Large intestine (tissue), 3 donors: ENCODE results near the gene CLSTN2. TPM values are rescaled to one million over a fixed set of nuclear protein-coding genes. Genes with fewer than 3 reads are reported as not detected.

Experiments
- DNase-seq, 2 donors: peaks; one replicate each; pipeline versions ENCODE4 v3.0.0 to v3.0.0-alpha.2; 2013
- H3K27ac ChIP-seq: one replicate; pipeline ENCODE4 v1.5.1; 2013; ENCODE audit warnings: low read length
- H3K27me3 ChIP-seq: 2 replicates; pipeline ENCODE4 v1.6.1; 2013; ENCODE audit warnings: low read length; ENCODE audit not compliant: control insufficient read depth, insufficient read depth
- H3K36me3 ChIP-seq: 2 replicates; pipeline ENCODE4 v1.6.1; 2013; ENCODE audit warnings: low read length; ENCODE audit not compliant: control insufficient read depth, insufficient read depth
- H3K4me1 ChIP-seq: one replicate; pipeline ENCODE4 v1.6.1; 2013; ENCODE audit warnings: low read length; ENCODE audit not compliant: control insufficient read depth, insufficient read depth
- H3K4me3 ChIP-seq: one replicate; pipeline ENCODE4 v1.5.1; 2013; ENCODE audit warnings: low read length
- H3K9me3 ChIP-seq: one replicate; pipeline ENCODE4 v1.6.1; 2013; ENCODE audit warnings: mild to moderate bottlenecking, low read depth, low read length, moderate library complexity; ENCODE audit not compliant: control insufficient read depth
- WGBS: methylation state at CpG from one replicate; pipeline ENCODE4 v1.1.5; 2013; ENCODE audit warnings: low lambda C conversion rate; ENCODE audit not compliant: insufficient coverage; 5-methylcytosine and 5-hydroxymethylcytosine counted together
- polyA plus RNA-seq: library from polyadenylated mRNA; unstranded; fragments of 120-200 nt; gene quantifications from one replicate; pipeline ENCODE4 v1.2.1, GENCODE V29; 2013

The CLSTN2 gene
- polyA plus RNA-seq, 1 donor = 1.8 TPM

DNA sequence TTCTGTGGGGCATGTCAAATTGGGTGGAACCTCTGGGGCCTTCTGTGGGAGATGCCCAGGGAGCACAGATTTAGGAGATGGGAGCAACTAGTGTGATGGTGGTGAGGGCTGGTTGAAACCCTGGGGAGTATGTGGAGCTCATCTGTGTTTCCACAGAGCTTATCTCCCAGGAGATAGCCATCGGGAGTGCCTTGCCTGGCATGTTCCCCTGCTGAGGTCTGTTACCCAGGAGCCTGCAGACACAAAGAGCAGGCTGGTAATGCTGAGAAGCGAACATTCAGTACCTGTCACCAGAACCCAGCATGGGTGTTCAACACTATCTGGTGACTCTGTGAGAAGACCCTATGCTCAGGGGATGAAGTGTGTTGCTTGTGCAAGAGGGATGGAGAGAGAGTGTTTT, 85.0 kb downstream of the CLSTN2 start:
- no peak overlapping the region for H3K4me3 ChIP-seq
- H3K27me3 ChIP-seq = no peaks in the 10 kb centered on the region
- H3K27ac ChIP-seq = no peak overlapping the region
- no CpG with 5 or more reads among the region's 2 CpGs for WGBS
- no peak for DNase-seq
- no peaks in the 10 kb centered on the region for H3K9me3 ChIP-seq
- no peaks in the 10 kb centered on the region for H3K36me3 ChIP-seq
- H3K4me1 ChIP-seq = no peaks in the 10 kb centered on the region

DNA sequence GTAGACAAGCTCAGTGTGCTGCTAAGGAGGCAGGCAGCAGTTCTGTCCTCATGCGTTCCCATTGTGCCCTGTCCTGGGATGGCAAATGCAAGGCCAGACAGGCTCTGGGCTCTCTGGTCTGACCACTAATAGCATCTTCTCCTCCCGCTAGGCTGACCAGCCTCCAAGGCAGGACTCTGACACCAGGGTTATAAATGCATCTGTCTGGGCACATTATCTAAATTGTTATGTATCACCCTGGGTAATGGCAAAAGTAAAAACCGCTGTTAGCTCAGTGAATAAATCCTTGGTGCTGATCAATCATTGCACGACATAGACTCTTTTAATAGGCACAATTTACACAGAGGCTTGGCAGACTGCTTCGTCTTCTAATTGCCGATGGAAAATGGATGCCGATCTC, 85.6 kb downstream of the CLSTN2 start:
- no peaks in the 10 kb centered on the region for H3K27me3 ChIP-seq
- H3K4me3 ChIP-seq = no peak overlapping the region
- no peak for DNase-seq
- H3K9me3 ChIP-seq = no peaks in the 10 kb centered on the region
- H3K4me1 ChIP-seq = no peaks in the 10 kb centered on the region
- H3K27ac ChIP-seq = no peak overlapping the region
- no peaks in the 10 kb centered on the region for H3K36me3 ChIP-seq
- WGBS = 56% methylated on average over 2 of the region's 7 CpGs

DNA sequence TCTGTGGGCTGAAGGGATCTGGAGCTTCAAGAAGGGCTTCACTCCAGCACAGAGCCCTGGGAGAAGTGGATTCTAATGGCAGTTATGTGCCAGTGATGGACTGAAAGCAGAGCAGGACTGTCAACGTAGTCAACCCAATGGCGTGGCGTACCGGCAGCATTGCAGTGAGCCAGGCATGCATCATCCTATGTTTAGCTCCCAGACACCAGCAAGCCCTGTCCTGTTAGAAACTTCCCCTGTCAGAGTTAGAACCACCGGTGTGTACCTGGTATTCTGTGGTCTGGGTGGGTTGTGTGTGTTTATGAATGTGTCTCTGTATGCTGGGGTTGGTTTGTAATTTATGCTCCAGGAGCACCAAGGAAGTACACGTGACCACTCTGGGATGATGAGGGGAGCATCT, 86.3 kb downstream of the CLSTN2 start:
- H3K27me3 ChIP-seq = no peaks in the 10 kb centered on the region

DNA sequence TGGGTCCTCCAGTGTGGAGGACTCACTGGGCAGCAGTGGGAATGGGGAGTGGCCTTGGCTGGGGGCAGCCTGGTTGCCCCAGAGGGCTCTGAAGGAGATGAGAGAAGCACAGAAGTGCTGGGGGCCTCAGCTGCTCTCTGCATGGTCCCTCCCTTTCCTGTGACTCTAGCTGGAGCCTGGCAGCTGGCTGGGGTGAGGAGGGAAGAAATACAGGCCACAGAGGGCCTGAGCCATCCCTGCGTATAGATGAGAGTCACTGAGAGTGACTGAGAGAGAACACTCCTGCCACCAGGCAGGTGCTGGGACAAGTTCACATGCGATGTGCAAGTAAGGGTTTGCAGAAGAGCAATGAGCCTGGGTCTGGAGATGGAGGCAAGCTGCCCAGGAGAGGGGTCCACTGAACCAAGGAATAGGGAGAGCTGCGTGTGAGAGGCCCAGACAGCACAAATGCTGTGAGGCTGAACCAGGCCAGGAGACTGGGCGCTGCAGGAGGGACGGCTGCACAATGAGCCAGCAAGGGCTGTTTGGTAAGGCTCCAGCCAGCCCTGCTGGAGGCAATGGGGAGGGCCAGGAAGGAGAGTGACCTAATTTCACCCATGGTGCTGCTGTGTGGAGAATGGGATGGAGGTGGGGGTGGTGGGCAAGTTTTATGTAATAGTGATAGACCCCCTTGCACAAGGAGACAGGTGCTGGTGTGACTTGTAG, 87.2 kb downstream of the CLSTN2 start:
- no peaks in the 10 kb centered on the region for H3K36me3 ChIP-seq
- no peak for DNase-seq
- H3K4me1 ChIP-seq = no peaks in the 10 kb centered on the region
- no peaks in the 10 kb centered on the region for H3K27me3 ChIP-seq
- H3K4me3 ChIP-seq = no peak overlapping the region
- no peaks in the 10 kb centered on the region for H3K9me3 ChIP-seq
- WGBS = no CpG with 5 or more reads among the region's 5 CpGs
- H3K27ac ChIP-seq = no peak overlapping the region

More for the DNA sequence above, 86.3 kb downstream of the CLSTN2 start:
- WGBS = no CpG with 5 or more reads among the region's 6 CpGs
- H3K36me3 ChIP-seq = no peaks in the 10 kb centered on the region
- H3K27ac ChIP-seq = no peak overlapping the region
- no peaks in the 10 kb centered on the region for H3K9me3 ChIP-seq
- no peak for DNase-seq
- no peaks in the 10 kb centered on the region for H3K4me1 ChIP-seq
- H3K4me3 ChIP-seq = no peak overlapping the region

DNA sequence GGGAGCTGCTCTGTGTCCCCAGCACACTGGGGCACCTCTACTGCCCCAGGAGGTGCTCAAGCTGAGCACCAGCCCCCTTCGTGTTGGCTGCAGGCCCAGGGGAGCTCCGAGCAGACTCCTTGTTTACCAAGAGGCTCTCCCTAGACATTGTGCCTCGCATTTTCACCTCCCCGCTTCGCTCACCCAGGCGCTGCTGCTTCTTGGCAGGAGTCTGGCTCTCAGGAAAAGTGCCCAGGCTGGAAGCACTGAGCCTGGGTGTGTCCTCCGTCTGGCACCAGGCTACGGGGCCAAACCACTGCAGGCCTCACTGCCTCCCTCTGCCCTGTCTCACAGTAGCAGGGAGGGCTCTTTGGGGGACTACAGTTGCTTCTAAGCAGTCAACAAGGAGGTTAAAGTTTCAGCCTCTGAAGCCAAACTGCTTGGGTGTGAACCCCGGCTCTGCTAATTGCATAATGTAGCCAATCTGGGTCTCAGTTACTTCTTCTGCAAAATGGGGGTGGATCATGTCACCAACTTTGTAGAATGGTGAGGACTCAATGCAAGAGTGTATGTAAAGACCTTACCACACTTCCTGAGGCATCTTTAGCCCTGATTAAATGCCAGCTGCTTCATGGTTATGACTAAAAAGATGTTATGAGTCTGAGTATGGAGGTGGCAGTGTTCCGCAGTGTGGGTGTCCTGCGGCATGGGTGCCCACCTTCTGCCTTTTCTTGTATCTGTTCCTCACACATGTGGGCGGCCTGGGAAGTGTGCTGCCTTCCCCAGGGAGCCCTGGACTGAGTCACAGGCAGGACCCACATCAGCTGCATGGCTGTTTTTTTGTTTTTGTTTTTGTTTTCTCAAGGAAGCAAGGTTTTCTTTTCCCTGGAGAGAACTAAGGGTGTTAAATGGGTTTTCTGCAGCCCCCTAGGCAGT, 88.9 kb downstream of the CLSTN2 start:
- DNase-seq = peak in 1 of 2 donors; percentile 2
- no peak overlapping the region for H3K27ac ChIP-seq

DNA sequence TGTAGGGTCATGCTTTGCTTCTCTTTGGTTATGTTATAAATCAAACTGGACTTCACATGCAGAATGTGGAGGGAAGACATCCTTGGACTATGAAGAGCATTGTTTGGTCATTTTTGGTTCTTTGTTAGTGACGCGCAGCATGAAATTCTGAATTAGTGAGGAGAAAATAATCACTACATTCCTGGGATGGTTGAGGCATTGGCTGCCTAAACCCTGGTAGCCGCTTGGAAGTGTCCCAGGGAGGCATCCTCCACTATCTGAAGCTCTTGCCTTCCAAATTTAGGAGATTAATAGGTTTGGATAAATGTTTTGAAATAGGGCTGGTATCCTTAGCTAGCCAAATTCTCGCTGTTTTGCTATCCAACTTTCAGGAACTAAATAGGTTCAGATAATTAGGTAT, 96.2 kb downstream of the CLSTN2 start:
- Histone ChIP-seq H3K4me3 (no peak overlapping the region), H3K4me1 (no peaks in the 10 kb centered on the region), H3K36me3 (no peaks in the 10 kb centered on the region), H3K9me3 (no peaks in the 10 kb centered on the region), H3K27me3 (peaks cover 3% of the 10 kb centered on the region), H3K27ac (no peak overlapping the region)
- no peak for DNase-seq
- no CpG with 5 or more reads among the region's 4 CpGs for WGBS

More for the DNA sequence above, 88.9 kb downstream of the CLSTN2 start:
- no peaks in the 10 kb centered on the region for H3K36me3 ChIP-seq
- no peaks in the 10 kb centered on the region for H3K4me1 ChIP-seq
- H3K9me3 ChIP-seq = no peaks in the 10 kb centered on the region
- H3K27me3 ChIP-seq = no peaks in the 10 kb centered on the region
- no peak overlapping the region for H3K4me3 ChIP-seq
- no CpG with 5 or more reads among the region's 12 CpGs for WGBS

DNA sequence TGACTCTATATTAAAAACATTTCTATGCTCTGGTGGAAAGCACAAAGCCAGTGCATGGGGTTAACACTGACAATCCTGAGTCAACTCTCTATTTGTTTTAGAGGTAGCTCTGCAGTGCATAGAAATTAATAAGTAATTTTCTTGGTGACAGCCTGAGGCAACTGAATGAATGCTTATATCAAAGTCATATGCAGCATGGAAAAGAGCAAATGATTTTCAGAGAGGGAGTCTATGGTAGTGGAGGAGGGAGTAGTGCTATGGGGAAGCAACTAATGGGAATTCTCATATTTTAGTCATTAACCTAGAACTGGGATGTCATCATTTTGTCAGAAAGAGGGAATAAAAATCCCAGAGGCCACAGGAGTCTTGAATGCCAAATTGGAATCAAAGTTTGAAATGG, 99.1 kb downstream of the CLSTN2 start:
- no peak for DNase-seq
- Histone ChIP-seq H3K36me3 (no peaks in the 10 kb centered on the region), H3K4me1 (no peaks in the 10 kb centered on the region), H3K4me3 (no peak overlapping the region), H3K9me3 (no peaks in the 10 kb centered on the region), H3K27ac (no peak overlapping the region), H3K27me3 (peaks cover 3% of the 10 kb centered on the region)

DNA sequence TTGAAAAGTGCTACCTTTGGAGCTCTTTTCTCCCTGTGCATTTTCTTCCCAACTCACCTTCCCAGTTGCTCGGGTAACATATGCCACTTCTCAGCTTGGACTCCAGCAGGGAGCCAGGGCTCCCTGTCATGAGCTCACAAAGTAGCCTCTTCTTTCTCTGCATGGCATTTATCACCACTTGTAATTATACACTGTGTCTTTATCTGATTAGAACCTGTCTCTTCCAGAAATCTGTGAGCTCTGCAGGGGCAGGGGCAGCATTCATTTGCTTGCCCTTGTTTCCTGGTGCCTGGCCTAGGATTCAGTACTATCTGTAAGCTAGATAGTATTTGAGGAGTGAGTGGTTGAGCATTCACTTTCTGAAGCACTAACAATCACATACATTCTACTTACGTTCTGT, 100.9 kb downstream of the CLSTN2 start:
- no peak overlapping the region for H3K27ac ChIP-seq
- WGBS = 43% methylated on average over 1 of the region's 2 CpGs
- H3K9me3 ChIP-seq = no peaks in the 10 kb centered on the region
- no peak overlapping the region for H3K4me3 ChIP-seq
- no peaks in the 10 kb centered on the region for H3K4me1 ChIP-seq
- H3K36me3 ChIP-seq = no peaks in the 10 kb centered on the region
- peaks cover 3% of the 10 kb centered on the region for H3K27me3 ChIP-seq
- no peak for DNase-seq

DNA sequence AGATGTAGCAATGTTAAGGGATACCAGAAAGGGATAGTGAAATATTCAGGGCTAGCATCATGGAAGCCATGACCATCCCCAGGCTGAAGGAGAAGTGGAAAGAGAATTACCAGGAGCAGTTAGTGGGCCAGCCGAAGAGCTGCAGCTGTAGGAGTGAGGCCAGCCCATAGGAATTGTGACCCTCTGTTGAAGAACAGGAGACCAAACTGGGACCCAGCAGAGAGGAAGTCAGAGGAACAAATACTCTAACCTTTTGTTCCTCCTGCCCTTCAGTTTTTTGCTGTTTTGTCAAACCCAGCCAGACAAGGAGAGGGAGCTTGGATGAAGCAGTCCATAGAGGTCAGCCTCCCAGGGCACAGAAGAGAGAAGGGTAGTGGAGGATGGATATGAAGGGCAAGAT, 115.4 kb downstream of the CLSTN2 start:
- no CpG with 5 or more reads among the region's 1 CpG for WGBS
- Histone ChIP-seq H3K9me3 (no peaks in the 10 kb centered on the region), H3K4me1 (no peaks in the 10 kb centered on the region), H3K27me3 (no peaks in the 10 kb centered on the region), H3K27ac (no peak overlapping the region), H3K4me3 (no peak overlapping the region), H3K36me3 (no peaks in the 10 kb centered on the region)
- DNase-seq = no peak

DNA sequence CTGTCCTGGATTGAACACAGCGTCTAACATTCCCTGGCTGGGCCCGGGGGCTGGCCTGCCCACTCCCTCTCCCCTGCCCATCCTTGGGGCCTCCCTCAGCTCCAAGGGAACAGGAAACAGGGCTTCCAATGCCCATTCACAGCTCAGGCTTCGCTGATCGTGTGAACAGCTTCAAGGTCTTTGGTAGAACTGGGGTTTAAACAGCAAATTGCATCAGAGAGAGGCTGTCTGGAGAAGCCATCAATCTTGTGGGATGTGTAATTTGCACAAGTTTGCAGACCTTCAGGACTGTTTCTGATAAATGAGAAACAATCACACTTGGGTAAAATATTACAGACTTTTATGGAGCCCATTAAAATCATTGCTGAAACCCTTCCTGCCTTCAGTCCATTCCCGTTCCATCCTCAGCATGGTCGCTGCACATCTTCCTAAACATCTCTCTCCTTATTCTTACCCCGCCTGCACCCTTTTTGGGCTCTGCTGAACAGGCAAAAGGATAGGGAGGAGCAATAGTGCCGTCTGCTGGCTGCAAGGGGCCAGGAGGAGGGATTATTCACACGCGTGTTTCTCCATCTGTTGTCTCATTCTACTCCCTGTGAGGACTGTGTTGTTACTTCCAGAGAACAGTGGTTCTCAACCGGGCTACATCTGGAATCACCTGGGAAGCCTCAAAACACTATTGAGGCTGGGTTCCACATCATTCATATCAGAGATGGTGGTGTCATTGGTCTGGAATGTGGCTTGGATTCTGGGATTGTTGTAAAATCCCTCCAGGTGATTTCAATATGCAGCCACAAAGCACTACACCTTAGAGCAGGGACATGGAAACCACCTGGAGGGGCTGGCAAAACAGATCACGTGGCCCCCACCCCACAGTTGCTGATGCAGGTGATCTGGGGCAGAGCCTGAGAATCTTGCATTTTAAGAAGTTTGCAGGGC, 116.3 kb downstream of the CLSTN2 start:
- Histone ChIP-seq H3K36me3 (no peaks in the 10 kb centered on the region), H3K9me3 (no peaks in the 10 kb centered on the region), H3K27ac (no peak overlapping the region), H3K4me3 (no peak overlapping the region), H3K4me1 (no peaks in the 10 kb centered on the region), H3K27me3 (no peaks in the 10 kb centered on the region)
- DNase-seq = no peak
- WGBS = 60% methylated on average over 1 of the region's 12 CpGs
